SK-N-SH treated with all-trans-retinoic acid at 6 μM for 48 hours (cell line): Measurements from ENCODE around the gene LYPD8.

Experiments used
- BACH2 ChIP-seq: fragments of 250-450 bp; sonication (Bioruptor Pico); IDR thresholded peaks from 2 replicates; pipeline ENCODE4 v1.9.0; 2021; ENCODE audit warnings: mild to moderate bottlenecking, borderline replicate concordance
- ISL1 ChIP-seq: fragments of 250-450 bp; sonication (Bioruptor Pico); IDR thresholded peaks from 2 replicates; pipeline ENCODE4 v2.1.2; 2022; ENCODE audit warnings: mild to moderate bottlenecking, moderate library complexity
- PPARA ChIP-seq: fragments of 250-450 bp; sonication (Bioruptor Pico); IDR thresholded peaks from 2 replicates; pipeline ENCODE4 v1.5.0; 2020; ENCODE audit warnings: mild to moderate bottlenecking, borderline replicate concordance
- RARB ChIP-seq: fragments of 250-450 bp; sonication (Bioruptor Pico); IDR thresholded peaks from 2 replicates; pipeline ENCODE4 v1.8.0; 2021; ENCODE audit warnings: mild to moderate bottlenecking, moderate library complexity
- TCF4 ChIP-seq: fragments of 250-450 bp; sonication (Bioruptor Pico); IDR thresholded peaks from 2 replicates; pipeline ENCODE4 v1.8.0; 2021; ENCODE audit warnings: mild to moderate bottlenecking, moderate library complexity, borderline replicate concordance
- ZFP30 ChIP-seq: fragments of 450-650 bp; formaldehyde crosslinking; IDR thresholded peaks from 2 replicates; pipeline ENCODE4 v1.5.0; 2022; ENCODE audit warnings: mild to moderate bottlenecking, moderate library complexity
- ZNF565 ChIP-seq: fragments of 450-650 bp; formaldehyde crosslinking; conservative IDR thresholded peaks from 2 replicates; pipeline ENCODE4 v1.5.0; 2020; ENCODE audit warnings: low read depth, mild to moderate bottlenecking, moderate library complexity
- TF ChIP-seq, protein P1 (sequence below): fragments of 250-450 bp; sonication (Bioruptor Pico); IDR thresholded peaks from 2 replicates; pipeline ENCODE4 v1.5.1; 2020; ENCODE audit warnings: low read depth, mild to moderate bottlenecking, moderate library complexity

DNA sequence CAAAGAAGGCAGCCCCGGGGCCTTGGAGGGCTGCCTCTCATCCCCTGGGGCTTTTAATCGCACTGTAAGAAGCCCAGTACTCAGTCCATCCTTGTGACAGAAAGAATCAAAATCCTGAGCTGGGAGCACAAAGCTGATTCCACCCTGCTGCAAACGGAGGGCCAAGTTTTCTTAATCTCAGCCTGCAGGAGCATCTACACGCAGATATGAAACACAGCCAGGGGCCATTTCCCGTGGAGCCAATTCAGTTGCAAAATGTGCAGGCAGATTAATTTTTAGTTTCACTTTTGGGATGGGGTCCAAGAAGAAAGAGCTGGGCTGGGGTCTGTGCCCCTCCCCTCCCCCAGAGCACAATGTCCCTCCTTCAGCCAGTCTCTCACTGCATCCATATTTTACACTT, 4.4 kb downstream of the LYPD8 start:
- TF ChIP-seq BACH2 (CRISPR knock-in tag) (no peak), TCF4 (CRISPR knock-in tag) (no peak), ZFP30 (CRISPR knock-in tag) (no peak), RARB (CRISPR knock-in tag) (no peak), ISL1 (CRISPR knock-in tag) (no peak), ZNF565 (CRISPR knock-in tag) (no peak), PPARA (no peak)
- TF ChIP-seq, protein P1, sequence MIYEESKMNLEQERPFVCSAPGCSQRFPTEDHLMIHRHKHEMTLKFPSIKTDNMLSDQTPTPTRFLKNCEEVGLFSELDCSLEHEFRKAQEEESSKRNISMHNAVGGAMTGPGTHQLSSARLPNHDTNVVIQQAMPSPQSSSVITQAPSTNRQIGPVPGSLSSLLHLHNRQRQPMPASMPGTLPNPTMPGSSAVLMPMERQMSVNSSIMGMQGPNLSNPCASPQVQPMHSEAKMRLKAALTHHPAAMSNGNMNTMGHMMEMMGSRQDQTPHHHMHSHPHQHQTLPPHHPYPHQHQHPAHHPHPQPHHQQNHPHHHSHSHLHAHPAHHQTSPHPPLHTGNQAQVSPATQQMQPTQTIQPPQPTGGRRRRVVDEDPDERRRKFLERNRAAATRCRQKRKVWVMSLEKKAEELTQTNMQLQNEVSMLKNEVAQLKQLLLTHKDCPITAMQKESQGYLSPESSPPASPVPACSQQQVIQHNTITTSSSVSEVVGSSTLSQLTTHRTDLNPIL (CRISPR knock-in tag): no peak
